GM19395 (cell line): ENCODE results near the gene DSG2.
"Not testable (repeated sequence)": the region's sequence is repeated elsewhere in the genome, so short reads cannot be mapped to it uniquely, and the experiment has no call there.

Experiments used
- ATAC-seq: cut with Tn5 transposase; IDR thresholded peaks from one replicate; pipeline ENCODE4 v1.9.1; 2021; ENCODE audit warnings: mild to moderate bottlenecking, moderate library complexity; ENCODE audit not compliant: unreplicated experiment

DSG2 gene

DNA sequence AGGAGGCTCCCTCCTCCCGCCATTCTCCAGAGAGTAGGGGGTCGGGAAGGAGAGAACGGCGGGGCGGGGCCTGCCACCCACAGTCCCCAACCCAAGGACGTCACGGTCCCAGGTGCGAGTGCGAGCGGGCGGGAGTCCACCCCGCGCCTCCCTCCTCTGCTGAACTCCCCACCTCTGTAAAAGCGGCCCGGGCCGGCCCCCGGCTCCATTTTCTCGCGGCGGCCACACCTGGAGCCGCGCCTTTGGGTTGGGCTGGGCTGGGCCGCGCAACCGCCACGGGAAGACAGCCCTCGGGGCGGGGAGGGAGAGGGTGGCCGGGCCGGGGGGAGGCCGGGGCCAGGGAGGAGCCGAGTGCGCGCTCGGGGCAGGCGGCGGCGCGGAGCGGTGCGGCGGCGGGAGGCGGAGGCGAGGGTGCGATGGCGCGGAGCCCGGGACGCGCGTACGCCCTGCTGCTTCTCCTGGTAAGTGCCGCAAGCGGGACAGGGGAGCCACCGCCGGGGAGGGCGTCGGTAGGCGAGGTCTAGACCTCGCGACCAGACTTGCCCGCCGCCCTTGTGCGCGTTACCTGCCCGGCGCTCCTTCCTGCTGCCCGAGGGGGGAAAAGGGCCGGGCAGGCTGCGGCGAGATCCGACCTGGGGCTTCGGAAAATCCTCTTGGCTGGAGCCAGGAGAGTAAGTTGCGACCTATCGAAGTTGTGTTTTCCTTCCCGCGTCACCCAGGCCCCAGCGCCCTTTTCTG lies at the start of gene DSG2:
Gene DSG2 (plus strand): TSS at position 342 of the 738 bp plus-strand sequence. CDS start 75 bp downstream, at position 417.
- peak; percentile 43 for ATAC-seq

DNA sequence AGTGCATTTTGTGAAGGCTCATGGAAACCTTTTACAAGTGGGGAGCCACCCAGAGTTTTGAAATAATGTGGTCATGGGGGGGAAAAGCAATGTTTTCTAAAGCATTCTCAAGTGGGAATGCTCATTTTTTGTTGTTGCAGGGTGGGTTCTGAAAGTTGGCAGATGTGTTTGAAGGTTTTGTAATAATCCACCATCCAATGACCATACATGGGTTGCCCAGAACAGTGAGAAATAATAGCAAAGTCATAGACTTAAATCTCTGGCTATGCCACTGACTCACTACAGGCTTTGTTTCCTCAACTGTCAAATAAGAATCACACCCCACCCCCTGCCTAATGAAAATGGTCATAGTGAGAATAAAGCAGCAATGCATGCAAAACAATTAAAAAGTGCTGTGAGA lies 47.6 kb upstream of the DSG2 start:
- no peak for ATAC-seq

DNA sequence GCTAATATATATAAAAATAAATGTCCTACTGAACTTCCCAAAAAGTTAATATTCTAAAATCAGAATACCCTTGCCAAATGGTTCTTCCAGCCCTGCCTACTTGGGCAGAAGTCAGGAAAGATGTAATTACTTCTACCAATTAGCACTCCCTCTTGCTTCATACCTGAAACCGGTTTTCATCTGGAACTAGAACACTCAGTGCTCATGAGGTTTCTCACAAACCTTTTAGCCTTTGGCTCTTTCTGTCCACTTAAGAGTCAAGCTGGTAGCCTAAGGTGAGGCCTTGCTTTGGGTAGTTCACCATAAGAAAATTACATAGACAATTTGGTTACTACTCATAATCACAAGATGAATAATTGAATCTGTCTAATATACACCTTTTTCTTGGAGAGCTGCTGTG lies 46.4 kb upstream of the DSG2 start:
- ATAC-seq, result no peak

DNA sequence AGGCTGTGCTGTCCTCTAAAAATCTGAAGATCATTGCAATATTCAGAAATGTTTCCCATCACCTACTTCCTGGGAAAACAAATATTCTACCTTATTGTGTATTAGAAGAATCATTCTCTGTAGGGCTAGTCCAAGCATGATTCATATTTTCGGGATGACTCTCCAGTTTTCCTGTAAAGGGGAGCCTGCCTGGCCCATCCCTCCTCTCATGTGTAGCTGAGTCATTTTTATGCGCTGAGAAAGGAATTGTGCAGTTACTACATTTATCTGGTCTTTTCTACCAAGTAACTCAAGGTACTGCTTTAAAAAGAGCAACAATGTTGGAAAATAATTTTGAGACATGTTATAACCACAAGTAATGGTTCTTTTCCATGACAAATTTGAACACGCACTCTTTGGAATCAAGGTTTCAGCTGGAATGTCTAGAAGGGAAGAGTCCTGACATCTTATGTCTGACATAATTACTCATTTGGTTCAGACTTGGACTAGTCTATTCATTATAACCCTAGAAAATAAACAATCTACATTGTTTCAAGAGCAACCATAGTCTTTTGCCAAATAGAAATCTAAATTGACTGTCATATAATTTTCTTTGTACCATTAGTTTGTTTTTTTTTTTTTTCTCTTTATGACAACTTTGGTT lies 43.8 kb upstream of the DSG2 start:
- ATAC-seq, result no peak

DNA sequence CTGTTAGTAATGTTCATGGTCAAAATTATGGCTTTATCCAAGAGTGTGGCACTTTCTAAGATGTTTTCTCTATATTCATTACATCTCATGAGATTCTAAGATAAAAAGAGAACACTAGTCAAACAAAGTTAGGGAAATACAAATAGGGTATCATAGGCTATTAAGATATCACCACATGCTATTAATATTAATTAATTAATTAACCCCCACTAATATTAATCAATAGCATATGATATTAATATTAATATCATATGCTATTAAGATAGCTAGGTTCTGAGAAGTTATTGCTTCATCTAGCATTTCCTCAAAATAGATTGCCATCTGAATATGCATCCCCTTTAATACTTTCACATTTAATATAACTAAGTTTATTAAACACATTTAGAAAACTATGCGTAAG lies 28.3 kb upstream of the DSG2 start:
- ATAC-seq, result no peak

DNA sequence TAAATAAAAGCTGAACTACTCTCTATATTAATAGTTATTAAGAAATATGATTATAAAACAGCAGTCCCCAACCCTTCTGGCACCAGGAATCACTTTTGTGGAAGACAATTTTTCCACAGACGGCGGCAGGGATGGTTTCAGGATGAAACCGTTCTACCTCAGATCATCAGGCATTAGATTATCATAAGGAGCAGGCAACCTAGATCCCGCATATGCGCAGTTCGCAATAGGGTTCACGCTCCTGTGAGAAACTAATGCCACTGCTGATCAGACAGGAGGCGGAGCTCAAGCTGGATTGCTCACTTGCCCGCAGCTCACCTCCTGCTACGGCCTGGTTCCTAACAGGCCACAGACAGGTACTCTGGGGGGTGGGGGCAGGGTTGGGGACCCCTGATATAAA lies 19.3 kb upstream of the DSG2 start:
- ATAC-seq, result no peak

DNA sequence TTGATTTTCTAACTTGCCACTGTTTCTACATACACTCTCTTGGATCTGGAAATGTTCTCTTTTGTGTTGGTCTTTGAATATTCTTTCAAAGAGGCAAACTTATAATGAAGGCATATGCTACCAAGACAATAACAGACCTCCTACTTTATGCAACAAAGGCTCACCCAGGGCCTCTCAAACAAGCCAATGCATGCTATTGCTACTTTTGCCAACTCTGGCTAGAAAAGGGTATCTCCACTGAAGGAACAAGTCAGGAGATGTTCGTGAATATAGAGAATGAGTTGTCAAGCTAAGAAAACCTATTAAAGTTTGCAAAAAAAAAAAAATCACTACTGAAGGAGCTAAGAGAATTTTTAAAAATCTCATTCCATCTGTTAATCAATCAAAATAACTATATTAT lies 15.9 kb upstream of the DSG2 start:
- no peak for ATAC-seq

DNA sequence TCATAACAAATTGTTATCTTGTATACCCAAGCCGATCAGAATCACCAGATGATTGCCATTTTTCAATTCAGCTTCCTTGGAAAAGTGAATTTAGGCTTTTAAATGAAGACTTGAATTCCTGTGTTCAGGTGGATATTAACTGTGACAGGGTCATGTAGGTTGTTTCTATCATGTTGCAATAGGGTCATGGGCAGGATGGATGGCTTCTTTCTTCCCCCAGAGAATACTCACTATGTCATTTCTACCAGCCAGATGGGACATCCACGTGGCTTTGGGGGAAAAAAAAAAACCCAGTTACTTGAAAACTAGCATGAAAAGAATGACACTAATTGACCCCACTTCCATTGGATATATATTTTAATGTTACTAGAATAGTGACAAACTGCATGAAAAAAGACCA lies 14.6 kb upstream of the DSG2 start:
- no peak for ATAC-seq

DNA sequence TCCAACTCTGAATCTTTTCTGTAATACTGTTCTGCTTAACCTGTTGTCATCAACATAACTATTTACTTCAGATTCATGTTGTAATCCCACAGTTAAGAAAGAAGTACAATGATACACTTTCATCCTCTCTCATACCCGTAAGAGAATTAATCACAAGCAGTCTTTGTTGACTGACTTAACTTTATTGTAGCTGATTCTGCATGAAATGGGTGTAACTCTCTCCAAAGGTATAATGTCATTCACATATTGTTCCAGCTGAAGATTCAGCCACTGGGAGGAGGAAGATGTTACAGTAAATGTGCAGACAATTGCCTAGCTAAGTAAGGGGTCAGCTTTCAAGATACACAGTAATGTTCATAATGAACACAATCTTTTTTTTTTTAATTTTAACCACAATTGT lies 13.5 kb upstream of the DSG2 start:
- ATAC-seq, result no peak

DNA sequence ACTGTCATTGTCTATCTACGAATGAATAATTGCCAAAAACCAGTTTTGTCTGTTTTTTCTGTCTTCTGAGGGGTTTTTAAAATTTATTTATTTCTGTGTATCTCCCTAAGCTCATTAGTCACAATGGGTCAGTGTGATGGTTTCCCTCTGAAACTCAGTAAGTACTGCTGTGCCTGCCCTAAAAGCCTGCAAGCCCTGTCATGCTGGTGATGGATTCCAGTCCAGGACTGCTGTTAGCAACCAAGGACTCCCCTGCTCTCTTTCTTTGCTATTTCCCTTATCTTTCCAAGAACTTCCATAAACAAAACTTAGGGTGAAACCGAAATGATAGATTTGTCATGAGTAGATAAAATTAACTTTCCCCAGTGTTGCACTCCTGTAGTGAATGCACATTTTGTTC lies 11.8 kb upstream of the DSG2 start:
- ATAC-seq, result no peak

DNA sequence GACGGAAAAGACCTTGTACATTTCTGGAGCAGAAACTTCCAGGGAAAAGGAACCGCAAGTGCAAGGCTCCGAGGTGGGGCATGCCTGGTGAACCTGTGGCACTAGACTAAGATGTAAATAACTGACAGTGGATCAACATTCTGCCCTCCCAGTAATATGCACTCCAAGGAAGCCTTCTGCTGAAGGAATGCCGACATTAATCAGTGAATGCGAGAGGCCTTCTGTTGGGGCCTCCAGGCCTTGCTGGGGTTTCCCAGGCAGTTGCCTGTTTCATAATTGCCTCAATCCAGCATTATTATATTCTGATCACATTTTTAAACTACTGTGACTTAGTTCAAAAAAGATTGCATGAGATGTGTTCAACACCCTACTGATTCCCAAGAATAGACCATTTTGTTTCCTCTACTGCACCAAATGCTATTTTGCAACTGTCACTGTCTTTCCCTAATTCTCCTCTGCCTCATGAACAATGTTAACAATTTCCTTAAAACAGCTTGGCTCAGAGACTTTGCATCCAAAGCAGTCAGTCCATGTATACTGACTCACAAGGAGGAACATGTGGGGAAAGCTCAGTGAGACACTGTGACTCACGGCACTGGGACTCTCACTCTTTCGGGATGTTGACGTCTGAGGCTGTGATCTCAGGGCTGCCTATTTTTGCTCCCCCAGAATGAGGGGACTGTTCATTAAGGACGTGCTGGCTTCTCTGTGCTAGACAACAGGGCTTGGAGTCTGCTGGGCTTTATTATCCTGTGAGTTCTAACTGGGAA lies 10.5 kb upstream of the DSG2 start:
- no peak for ATAC-seq

DNA sequence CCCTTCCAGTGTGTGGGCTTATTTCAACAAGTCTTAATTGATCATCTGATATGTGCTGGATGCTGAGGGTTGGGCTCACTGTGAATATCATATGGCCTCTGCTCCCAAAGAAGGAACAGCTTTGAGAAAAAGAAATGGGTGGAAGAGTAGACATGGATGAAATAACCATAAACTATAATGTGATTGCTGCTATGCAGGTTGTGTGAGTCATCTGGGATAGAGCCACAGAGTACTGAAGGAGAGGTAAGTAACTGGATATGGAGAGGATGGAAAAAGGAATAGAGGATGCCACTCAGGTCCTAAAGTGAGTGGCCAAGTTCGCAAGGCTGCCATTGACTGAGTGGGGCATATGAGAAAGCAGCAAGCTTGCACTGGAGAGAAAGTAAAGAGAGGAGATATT lies 8.7 kb upstream of the DSG2 start:
- ATAC-seq, result no peak

DNA sequence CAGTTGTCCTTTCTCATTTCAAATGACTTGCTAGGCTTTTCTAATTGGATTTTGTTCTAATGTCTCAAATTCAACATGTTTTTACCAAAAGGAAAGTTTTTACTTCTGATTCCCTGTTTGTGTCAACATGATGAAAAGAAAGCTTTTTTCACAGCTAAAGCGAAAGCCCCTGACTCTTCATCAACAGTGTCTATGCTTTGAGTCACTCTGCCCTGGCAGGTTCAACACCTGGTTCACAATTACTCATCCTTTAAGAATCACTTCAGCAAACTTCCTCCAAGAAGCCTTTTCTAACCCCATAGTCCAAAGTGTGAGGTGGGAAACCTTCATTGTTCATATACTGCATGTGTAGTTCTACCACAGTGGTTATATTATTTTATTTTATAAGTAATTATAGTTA lies 7.6 kb upstream of the DSG2 start:
- peak; percentile 89 for ATAC-seq

DNA sequence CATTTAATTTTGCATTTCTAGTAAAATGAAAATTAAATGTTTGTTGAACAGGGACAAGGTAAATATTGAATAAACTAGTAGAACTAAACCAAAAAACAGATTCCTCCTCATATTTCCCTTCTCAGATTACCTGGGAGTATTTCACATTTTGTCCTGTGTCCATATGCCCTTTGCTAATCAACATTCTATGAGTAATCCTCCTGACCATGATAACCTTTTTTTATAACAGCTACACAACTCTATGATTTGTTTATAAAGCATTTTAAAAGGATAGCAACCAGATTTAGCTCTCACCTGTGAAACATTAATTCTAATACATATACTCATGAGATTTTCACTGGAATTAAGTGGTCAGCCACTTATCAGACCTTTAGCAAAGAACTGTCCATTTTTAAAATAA lies 7.1 kb upstream of the DSG2 start:
- no peak for ATAC-seq

DNA sequence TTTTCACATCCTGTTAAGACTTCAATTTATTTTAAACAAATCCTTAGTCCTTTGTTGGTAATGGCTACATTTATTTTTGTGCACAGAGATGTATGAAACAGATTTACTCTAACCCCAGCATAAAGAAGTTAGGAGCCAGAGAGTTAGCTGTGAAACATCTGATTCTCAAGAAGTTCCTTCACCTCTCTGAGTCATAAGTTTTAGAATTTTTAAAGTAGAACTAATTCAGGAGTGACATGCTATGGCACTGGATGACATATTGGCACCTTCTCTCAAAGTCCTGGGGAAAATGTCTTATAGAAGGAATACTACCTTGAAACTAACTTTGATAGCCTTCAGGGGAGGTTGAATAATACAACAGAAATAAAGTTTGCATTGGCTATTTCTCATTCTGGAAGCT lies 6.4 kb upstream of the DSG2 start:
- no peak for ATAC-seq

DNA sequence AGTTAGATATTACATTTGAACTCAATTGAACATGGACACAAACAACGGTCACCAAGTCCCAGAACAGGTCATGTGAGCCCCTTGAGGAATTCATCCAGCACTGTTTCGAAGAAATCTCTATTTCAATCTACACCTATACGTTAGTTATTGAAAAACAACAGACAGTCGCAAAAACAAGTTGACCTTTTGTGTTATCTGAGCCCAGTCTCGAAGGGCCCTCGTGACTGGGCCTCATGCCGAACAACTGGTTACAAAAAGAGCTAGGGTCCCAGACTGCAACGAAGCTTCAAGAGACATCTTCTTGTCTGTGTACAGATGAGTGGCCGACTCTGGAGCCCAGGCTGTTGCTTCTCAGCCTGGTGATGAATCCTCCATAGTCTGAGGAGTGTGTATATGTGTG lies 5.3 kb upstream of the DSG2 start:
- ATAC-seq, result no peak

DNA sequence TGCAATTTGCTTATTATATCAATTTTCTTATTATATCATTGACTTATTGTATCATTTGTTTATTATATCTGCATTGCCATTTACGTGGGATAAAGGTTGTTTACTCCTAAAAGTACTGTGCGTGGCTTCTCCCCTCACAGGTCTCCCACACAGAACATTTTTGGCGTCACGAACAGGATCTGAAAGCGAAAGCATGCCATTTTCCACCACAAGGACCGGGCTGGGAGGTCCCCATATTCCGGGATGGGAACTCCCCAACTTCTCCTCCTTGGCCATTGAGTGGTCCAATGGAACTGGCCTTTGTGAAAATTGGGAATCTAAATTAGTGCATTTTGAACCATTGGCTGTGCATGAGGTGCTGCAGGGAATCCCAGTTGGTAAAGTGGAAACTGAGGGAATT lies 4.8 kb upstream of the DSG2 start:
- ATAC-seq, result no peak

DNA sequence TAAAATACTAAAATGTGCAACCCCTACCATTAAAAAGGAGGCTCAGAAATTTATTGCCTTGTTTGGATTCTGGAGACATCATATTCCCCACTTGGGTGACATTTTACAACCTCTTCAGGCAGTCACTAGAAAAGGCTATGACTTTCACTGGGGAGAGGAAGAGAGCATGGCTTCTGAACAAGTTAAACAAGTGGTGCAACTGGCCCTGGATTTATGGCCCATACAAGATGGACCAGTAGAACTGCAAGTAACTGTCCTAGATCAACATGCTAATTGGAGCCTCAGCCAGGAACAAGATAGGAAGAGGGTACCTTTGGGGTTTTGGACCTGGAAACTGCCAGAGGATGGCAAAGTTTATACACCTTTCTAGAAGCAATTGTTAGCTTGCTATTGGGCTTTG lies 4.0 kb upstream of the DSG2 start:
- ATAC-seq, result no peak

DNA sequence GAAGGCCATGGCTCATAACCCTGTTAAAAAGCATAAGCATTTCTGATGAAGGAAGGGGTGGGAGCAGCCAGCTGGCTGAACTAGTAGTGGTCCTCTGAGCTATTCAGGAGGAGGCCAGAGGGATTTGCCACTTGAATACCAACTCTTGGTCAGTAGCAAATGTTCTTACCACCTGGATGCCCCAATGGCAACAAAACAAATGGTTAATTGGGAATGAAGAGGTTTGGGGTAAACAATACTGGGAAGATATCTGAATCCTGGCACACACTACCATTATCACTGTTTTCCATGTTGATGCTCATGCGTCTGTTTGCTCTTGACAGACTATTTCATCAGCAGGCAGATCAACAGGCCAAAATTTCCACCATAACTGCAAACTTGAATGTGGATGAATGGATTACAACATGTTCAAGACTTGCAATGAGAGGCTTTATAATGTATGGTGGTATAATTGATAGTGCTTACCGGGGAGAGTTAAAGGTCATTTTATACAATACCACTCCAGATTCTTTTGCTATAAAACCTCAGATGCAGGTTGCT lies 3.2 kb upstream of the DSG2 start:
- ATAC-seq, result not testable (repeated sequence)

DNA sequence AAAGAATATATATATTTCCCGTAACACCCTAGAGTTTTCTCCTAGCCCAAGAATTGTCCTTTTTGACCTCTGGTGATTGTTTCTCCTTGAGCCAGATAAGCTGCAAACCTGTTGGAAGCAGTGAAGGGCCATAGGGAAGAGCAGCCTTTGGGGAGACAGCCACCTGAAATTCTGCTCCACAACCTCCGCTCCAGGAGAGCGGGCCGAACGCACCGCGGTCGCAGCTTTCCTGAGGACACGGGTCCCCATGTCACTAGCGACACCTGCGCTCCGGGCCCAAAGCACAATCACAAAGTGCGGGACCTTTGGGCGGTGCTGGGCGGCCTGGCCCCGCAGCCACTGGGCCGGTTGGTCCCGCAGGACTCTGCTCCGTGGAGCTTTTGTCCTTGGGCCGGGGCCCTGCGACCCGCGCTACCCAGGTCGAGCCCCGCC lies 557 bp upstream of the DSG2 start:
- ATAC-seq, result no peak

DNA sequence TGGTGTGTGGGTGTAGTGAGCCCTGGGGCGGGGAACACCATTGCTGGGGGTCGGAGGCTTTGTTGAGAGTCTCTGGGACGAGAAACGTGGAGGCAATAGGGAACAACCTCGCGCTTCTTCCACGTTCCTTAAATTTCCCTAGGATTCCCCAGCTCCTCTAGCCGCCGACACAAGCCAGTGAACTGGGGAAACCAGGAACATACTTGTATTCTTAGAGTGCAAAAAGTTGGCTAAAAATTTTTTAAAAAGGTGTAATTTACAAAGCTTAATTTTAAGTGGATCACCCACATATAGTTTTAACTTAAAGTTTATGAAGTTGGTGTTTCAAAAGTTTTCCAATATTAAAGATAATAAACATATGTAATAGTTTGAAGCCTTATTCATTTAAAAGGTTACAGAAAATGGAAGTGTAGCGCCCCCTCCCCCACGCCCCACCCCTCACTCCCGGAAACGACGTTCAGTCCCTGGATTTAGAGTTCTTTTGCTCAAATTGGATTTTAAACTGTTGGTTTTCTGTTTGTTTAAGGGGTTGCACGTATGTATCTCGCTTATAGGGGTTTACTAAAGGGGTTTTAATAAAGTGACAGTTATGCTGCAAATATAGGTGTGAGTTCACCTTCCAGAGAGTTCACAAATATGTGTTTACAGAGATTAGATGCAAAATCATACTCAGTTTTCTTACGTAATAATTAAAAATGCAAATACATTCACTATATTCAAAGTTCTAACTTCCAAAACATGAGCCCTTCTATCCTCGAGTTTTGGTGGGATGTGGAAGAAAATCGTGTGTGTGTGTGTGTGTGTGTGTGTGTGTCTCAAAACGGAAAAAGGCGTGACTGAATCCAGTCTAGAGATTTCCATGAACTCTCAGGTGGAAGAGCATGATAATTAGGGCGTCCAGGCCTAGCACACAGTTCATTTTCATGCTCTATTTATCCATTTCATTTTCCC lies 872 bp downstream of the DSG2 start:
- peak; percentile 22 for ATAC-seq
